ENCODE results near the gene C4orf33. TPM values are rescaled to one million over a fixed set of nuclear protein-coding genes. Genes with fewer than 3 reads are reported as not detected.
"Not testable (repeated sequence)": the region's sequence is repeated elsewhere in the genome, so short reads cannot be mapped to it uniquely, and the experiment has no call there.

Gene C4orf33
- 10 to 100 TPM in 1 of 5 donors, 1 to 10 TPM in 4; 4.0 to 12.0 (median 4.4) TPM for total RNA-seq
- total RNA-seq (2013): 13.1 TPM
- 1.1 to 15.2 (median 8.0) reads per million in 29 experiments for total RNA-seq

GRCh38 chr4:129095811-129096454, at the start of gene C4orf33:
Gene C4orf33, plus strand, starts transcription at chr4:129096152. Its CDS starts 6,459 bp downstream, at chr4:129102611.
- DNase-seq (peak; percentile 37 to 84 (median 67)), ATAC-seq (replicated peaks in 1 of 4) (peak; percentile 38 to 59 (median 53))
- Mint-ChIP-seq H3K9me3 (no peaks in the 10 kb centered on the region), H3K27ac (peak within 1 kb of the TSS; percentile 87 to 95), H3K4me3 (peak within 1 kb of the TSS in 2 of 3 donors; percentile 88 to 96), H3K27me3 (no peaks in the 10 kb centered on the region), H3K4me1 (peaks cover 26 to 34% (median 33%) of the 10 kb centered on the region in 3 donors), H3K36me3 (no peaks in the 10 kb centered on the region)
- H3K36me3 ChIP-seq (ENCODE audit: control insufficient read depth in 2 of 2, extremely low read depth in 1 of 2, insufficient read depth in 1 of 2, low read length in 1 of 2): no peaks in the 10 kb centered on the region
- WGBS (ENCODE audit: insufficient coverage): 0% methylated on average over 1 of the region's 14 CpGs
- H3K9me3 ChIP-seq: no peaks in the 10 kb centered on the region
- peak within 1 kb of the TSS; percentile 74 to 94 for H3K4me3 ChIP-seq (ENCODE audit: control insufficient read depth in 1 of 2, extremely low read depth in 1 of 2, low read length in 1 of 2)
- ChIA-PET CTCF (no interaction called here), POLR2A (interaction anchor here in 1 of 2 donors (0.6 to 1.1 kb wide), 2 partner anchors 284 to 817 kb away, joined by 3 read pairs; no protein-coding TSS in a partner anchor)
- no peaks in the 10 kb centered on the region for H3K27me3 ChIP-seq (replicated peaks in 1 of 2; ENCODE audit: control insufficient read depth in 2 of 2, extremely low read depth in 1 of 2, insufficient read depth in 2 of 2, low read length in 1 of 2)
- peak within 1 kb of the TSS; percentile 72 for H3K27ac ChIP-seq (ENCODE audit: low read length)
- peaks cover 10 to 28% of the 10 kb centered on the region in 2 experiments for H3K4me1 ChIP-seq (ENCODE audit: control insufficient read depth in 1 of 2, extremely low read depth in 1 of 2, insufficient read depth in 2 of 2, low read length in 2 of 2)

DNA sequence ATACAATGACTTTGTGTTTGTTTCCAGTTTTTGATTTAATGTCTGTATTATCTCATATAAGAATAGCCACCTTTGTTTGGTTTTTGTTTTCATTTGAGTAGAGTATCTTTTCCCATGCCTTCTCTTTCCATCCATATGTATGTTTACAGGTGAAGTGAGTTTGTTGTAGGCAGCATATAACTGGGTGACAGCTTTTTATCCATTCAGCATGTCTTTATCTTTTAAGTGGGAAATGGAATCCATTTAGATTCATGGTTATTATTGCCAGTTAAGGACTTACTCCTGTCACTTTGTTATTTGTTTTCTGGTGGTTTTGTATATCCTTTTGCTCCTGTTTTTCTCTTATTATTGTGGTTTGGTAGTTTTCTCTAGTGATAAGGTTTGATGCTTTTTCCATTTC, 36.9 kb upstream of the C4orf33 start:
- H3K4me3 Mint-ChIP-seq: no peak overlapping the region
- Histone ChIP-seq H3K4me3 (ENCODE audit: control insufficient read depth in 1 of 2, extremely low read depth in 1 of 2, low read length in 1 of 2) (no peak overlapping the region), H3K36me3 (ENCODE audit: control insufficient read depth in 2 of 2, extremely low read depth in 1 of 2, insufficient read depth in 1 of 2, low read length in 1 of 2) (peaks cover 6% of the 10 kb centered on the region in 2 donors), H3K27me3 (replicated peaks in 1 of 2; ENCODE audit: control insufficient read depth in 2 of 2, extremely low read depth in 1 of 2, insufficient read depth in 2 of 2, low read length in 1 of 2) (no peaks in the 10 kb centered on the region), H3K27ac (ENCODE audit: low read length) (no peak overlapping the region), H3K4me1 (ENCODE audit: control insufficient read depth in 1 of 2, extremely low read depth in 1 of 2, insufficient read depth in 2 of 2, low read length in 2 of 2) (no peaks in the 10 kb centered on the region), H3K9me3 (peaks cover 16% of the 10 kb centered on the region)
- no peak for DNase-seq
- H3K9me3 Mint-ChIP-seq: peaks cover 32 to 72% (median 43%) of the 10 kb centered on the region in 3 donors
- H3K4me1 Mint-ChIP-seq: no peaks in the 10 kb centered on the region
- no peaks in the 10 kb centered on the region for H3K27me3 Mint-ChIP-seq
- H3K36me3 Mint-ChIP-seq: peaks cover 56% of the 10 kb centered on the region
- ATAC-seq (replicated peaks in 1 of 4): no peak
- ChIA-PET POLR2A (no interaction called here), CTCF (no interaction called here)
- H3K27ac Mint-ChIP-seq: no peak overlapping the region

- ChIA-PET POLR2A (no interaction called here), CTCF (interaction anchor here in 1 of 2 donors (0.6 kb wide), 1 partner anchor 977 kb away, joined by 3 read pairs; no protein-coding TSS in a partner anchor)
- Histone ChIP-seq H3K36me3 (ENCODE audit: control insufficient read depth in 2 of 2, extremely low read depth in 1 of 2, insufficient read depth in 1 of 2, low read length in 1 of 2) (peaks cover 4 to 6% of the 10 kb centered on the region in 2 donors), H3K4me3 (ENCODE audit: control insufficient read depth in 1 of 2, extremely low read depth in 1 of 2, low read length in 1 of 2) (no peak overlapping the region), H3K9me3 (peaks cover 16% of the 10 kb centered on the region), H3K4me1 (ENCODE audit: control insufficient read depth in 1 of 2, extremely low read depth in 1 of 2, insufficient read depth in 2 of 2, low read length in 2 of 2) (no peaks in the 10 kb centered on the region), H3K27ac (ENCODE audit: low read length) (no peak overlapping the region), H3K27me3 (replicated peaks in 1 of 2; ENCODE audit: control insufficient read depth in 2 of 2, extremely low read depth in 1 of 2, insufficient read depth in 2 of 2, low read length in 1 of 2) (no peaks in the 10 kb centered on the region)
- H3K27ac Mint-ChIP-seq: no peak overlapping the region
- peaks cover 18 to 56% (median 33%) of the 10 kb centered on the region in 3 donors for H3K9me3 Mint-ChIP-seq
- H3K4me1 Mint-ChIP-seq: no peaks in the 10 kb centered on the region
- H3K4me3 Mint-ChIP-seq: no peak overlapping the region
- DNase-seq (no peak), ATAC-seq (replicated peaks in 1 of 4) (no peak)
- H3K27me3 Mint-ChIP-seq: no peaks in the 10 kb centered on the region
- no CpG with 5 or more reads among the region's 3 CpGs for WGBS (ENCODE audit: insufficient coverage)
- H3K36me3 Mint-ChIP-seq: peaks cover 61% of the 10 kb centered on the region
Observed at GRCh38 chr4:129062580-129062979, 33.4 kb upstream of the C4orf33 start.

- H3K27ac ChIP-seq (ENCODE audit: low read length): no peak overlapping the region
- ATAC-seq (replicated peaks in 1 of 4) (no peak), DNase-seq (no peak)
- H3K4me3 ChIP-seq (ENCODE audit: control insufficient read depth in 1 of 2, extremely low read depth in 1 of 2, low read length in 1 of 2): no peak overlapping the region
- Mint-ChIP-seq H3K27me3 (no peaks in the 10 kb centered on the region), H3K36me3 (peaks cover 67% of the 10 kb centered on the region), H3K4me3 (no peak overlapping the region), H3K9me3 (peaks cover 20 to 61% (median 43%) of the 10 kb centered on the region in 3 donors), H3K27ac (no peak overlapping the region), H3K4me1 (no peaks in the 10 kb centered on the region)
- H3K9me3 ChIP-seq: peaks cover 16% of the 10 kb centered on the region
- no peaks in the 10 kb centered on the region for H3K27me3 ChIP-seq (replicated peaks in 1 of 2; ENCODE audit: control insufficient read depth in 2 of 2, extremely low read depth in 1 of 2, insufficient read depth in 2 of 2, low read length in 1 of 2)
- WGBS (ENCODE audit: insufficient coverage): no CpG with 5 or more reads among the region's 2 CpGs
- CTCF ChIA-PET: no interaction called here
- H3K36me3 ChIP-seq (ENCODE audit: control insufficient read depth in 2 of 2, extremely low read depth in 1 of 2, insufficient read depth in 1 of 2, low read length in 1 of 2): peaks cover 4 to 6% of the 10 kb centered on the region in 2 donors
- POLR2A ChIA-PET: no interaction called here
- no peaks in the 10 kb centered on the region for H3K4me1 ChIP-seq (ENCODE audit: control insufficient read depth in 1 of 2, extremely low read depth in 1 of 2, insufficient read depth in 2 of 2, low read length in 2 of 2)
Observed at GRCh38 chr4:129063640-129064039, 32.3 kb upstream of the C4orf33 start.

- Mint-ChIP-seq H3K4me1 (no peaks in the 10 kb centered on the region), H3K27me3 (no peaks in the 10 kb centered on the region), H3K36me3 (peaks cover 75% of the 10 kb centered on the region), H3K4me3 (no peak overlapping the region), H3K9me3 (peaks cover 19 to 61% (median 45%) of the 10 kb centered on the region in 3 donors), H3K27ac (no peak overlapping the region)
- DNase-seq (no peak), ATAC-seq (replicated peaks in 1 of 4) (no peak)
- Histone ChIP-seq H3K9me3 (peaks cover 14% of the 10 kb centered on the region), H3K36me3 (ENCODE audit: control insufficient read depth in 2 of 2, extremely low read depth in 1 of 2, insufficient read depth in 1 of 2, low read length in 1 of 2) (peaks cover 4 to 6% of the 10 kb centered on the region in 2 donors), H3K4me1 (ENCODE audit: control insufficient read depth in 1 of 2, extremely low read depth in 1 of 2, insufficient read depth in 2 of 2, low read length in 2 of 2) (no peaks in the 10 kb centered on the region), H3K4me3 (ENCODE audit: control insufficient read depth in 1 of 2, extremely low read depth in 1 of 2, low read length in 1 of 2) (no peak overlapping the region), H3K27ac (ENCODE audit: low read length) (no peak overlapping the region), H3K27me3 (replicated peaks in 1 of 2; ENCODE audit: control insufficient read depth in 2 of 2, extremely low read depth in 1 of 2, insufficient read depth in 2 of 2, low read length in 1 of 2) (no peaks in the 10 kb centered on the region)
- CTCF ChIA-PET: no interaction called here
- POLR2A ChIA-PET: no interaction called here
Observed at GRCh38 chr4:129064717-129065116, 31.2 kb upstream of the C4orf33 start.

DNA sequence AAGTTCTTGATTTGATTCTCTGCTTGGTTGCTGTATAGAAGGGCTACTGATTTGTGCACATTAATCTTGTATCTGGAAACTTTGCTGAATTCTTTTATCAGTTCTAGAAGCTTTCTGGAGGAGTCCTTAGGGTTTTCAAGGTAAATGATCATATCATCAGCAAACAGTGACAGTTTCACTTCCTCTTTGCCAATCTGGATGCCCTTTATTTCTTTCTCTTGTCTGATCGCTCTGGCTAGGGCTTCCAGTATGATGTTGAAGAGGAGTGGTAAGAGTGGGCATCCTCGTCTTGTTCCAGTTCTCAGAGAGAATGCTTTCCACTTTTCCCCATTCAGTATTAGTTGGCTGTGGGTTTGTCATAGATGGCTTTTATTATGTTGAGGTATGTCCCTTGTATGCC, 26.4 kb upstream of the C4orf33 start:
- not testable (repeated sequence) for ATAC-seq (replicated peaks in 1 of 4)
- H3K9me3 Mint-ChIP-seq: peaks cover 30 to 45% (median 31%) of the 10 kb centered on the region in 3 donors

More for the DNA sequence above, 26.4 kb upstream of the C4orf33 start:
- H3K9me3 ChIP-seq; H3K27me3 ChIP-seq (replicated peaks in 1 of 2; ENCODE audit: control insufficient read depth in 2 of 2, extremely low read depth in 1 of 2, insufficient read depth in 2 of 2, low read length in 1 of 2); H3K27ac ChIP-seq (ENCODE audit: low read length); H3K27me3 Mint-ChIP-seq; POLR2A ChIA-PET; H3K4me3 Mint-ChIP-seq; H3K4me3 ChIP-seq (ENCODE audit: control insufficient read depth in 1 of 2, extremely low read depth in 1 of 2, low read length in 1 of 2); H3K4me1 ChIP-seq (ENCODE audit: control insufficient read depth in 1 of 2, extremely low read depth in 1 of 2, insufficient read depth in 2 of 2, low read length in 2 of 2); H3K27ac Mint-ChIP-seq; H3K36me3 ChIP-seq (ENCODE audit: control insufficient read depth in 2 of 2, extremely low read depth in 1 of 2, insufficient read depth in 1 of 2, low read length in 1 of 2); DNase-seq; CTCF ChIA-PET; H3K4me1 Mint-ChIP-seq: not testable (repeated sequence)
- WGBS (ENCODE audit: insufficient coverage): no CpG with 5 or more reads among the region's 2 CpGs
- peaks cover 55% of the 10 kb centered on the region for H3K36me3 Mint-ChIP-seq

All from T-cell (primary cell).